HG02973 (cell line): ENCODE data around the gene TJP3.

Source experiments
- ATAC-seq: cut with Tn5 transposase; IDR thresholded peaks from one replicate; pipeline ENCODE4 v1.9.1; 2021; ENCODE audit warnings: moderate library complexity; ENCODE audit not compliant: unreplicated experiment

TJP3 gene

GRCh38 chr19:3781603-3782002, 73.4 kb downstream of the TJP3 start:
- ATAC-seq, result no peak

GRCh38 chr19:3782330-3782729, 74.1 kb downstream of the TJP3 start:
- ATAC-seq, result no peak

- ATAC-seq, result no peak
Measured at GRCh38 chr19:3782903-3783302, 74.7 kb downstream of the TJP3 start.

- no peak for ATAC-seq
Measured at GRCh38 chr19:3783660-3784584, 75.7 kb downstream of the TJP3 start.

GRCh38 chr19:3784607-3785450, 76.6 kb downstream of the TJP3 start:
- no peak for ATAC-seq

GRCh38 chr19:3785451-3785937, 77.3 kb downstream of the TJP3 start:
- ATAC-seq, result no peak

GRCh38 chr19:3785938-3786824, 78.0 kb downstream of the TJP3 start, which contains the start of gene MATK:
MATK (minus strand) TSS chr19:3786381; CDS start chr19:3785135, 1,246 bp downstream.
- ATAC-seq, result no peak

- no peak for ATAC-seq
Measured at GRCh38 chr19:3788996-3789778, 81.0 kb downstream of the TJP3 start.

- no peak for ATAC-seq
Measured at GRCh38 chr19:3790209-3790734, 82.1 kb downstream of the TJP3 start.

GRCh38 chr19:3790941-3791340, 82.8 kb downstream of the TJP3 start:
- ATAC-seq, result no peak

- ATAC-seq, result no peak
Measured at GRCh38 chr19:3792114-3792513, 83.9 kb downstream of the TJP3 start.

- ATAC-seq, result no peak
Measured at GRCh38 chr19:3793799-3794198, 85.6 kb downstream of the TJP3 start.

- no peak for ATAC-seq
Measured at GRCh38 chr19:3796358-3796757, 88.2 kb downstream of the TJP3 start.

- ATAC-seq, result no peak
Measured at GRCh38 chr19:3798137-3798536, 90.0 kb downstream of the TJP3 start.
